T-helper 1 cell treated with Interleukin-12 subunit alpha and Interleukin-12 subunit beta and Interleukin-4 antibody, amounts not matched to agents 30 μg/mL and 1 μg/mL, for 36 hours (primary cell): ENCODE measurements around the gene PLEKHA8.

ENCODE experiments used
- H3K27ac Mint-ChIP-seq: one replicate; pipeline ENCODE4 v1.8.0; 2021; ENCODE audit warnings: mild to moderate bottlenecking, mixed read lengths
- H3K27me3 Mint-ChIP-seq: one replicate; pipeline ENCODE4 v1.8.0; 2021; ENCODE audit warnings: low read depth, mixed read lengths
- H3K36me3 Mint-ChIP-seq: one replicate; pipeline ENCODE4 v1.8.0; 2021; ENCODE audit warnings: low read depth, mixed read lengths
- H3K4me1 Mint-ChIP-seq: one replicate; pipeline ENCODE4 v1.8.0; 2021; ENCODE audit warnings: low read depth, mixed read lengths
- H3K4me3 Mint-ChIP-seq: one replicate; pipeline ENCODE4 v1.8.0; 2021; ENCODE audit warnings: mild to moderate bottlenecking, moderate library complexity, mixed read lengths
- H3K9me3 Mint-ChIP-seq: one replicate; pipeline ENCODE4 v1.8.0; 2021; ENCODE audit warnings: mixed read lengths

The PLEKHA8 gene

DNA sequence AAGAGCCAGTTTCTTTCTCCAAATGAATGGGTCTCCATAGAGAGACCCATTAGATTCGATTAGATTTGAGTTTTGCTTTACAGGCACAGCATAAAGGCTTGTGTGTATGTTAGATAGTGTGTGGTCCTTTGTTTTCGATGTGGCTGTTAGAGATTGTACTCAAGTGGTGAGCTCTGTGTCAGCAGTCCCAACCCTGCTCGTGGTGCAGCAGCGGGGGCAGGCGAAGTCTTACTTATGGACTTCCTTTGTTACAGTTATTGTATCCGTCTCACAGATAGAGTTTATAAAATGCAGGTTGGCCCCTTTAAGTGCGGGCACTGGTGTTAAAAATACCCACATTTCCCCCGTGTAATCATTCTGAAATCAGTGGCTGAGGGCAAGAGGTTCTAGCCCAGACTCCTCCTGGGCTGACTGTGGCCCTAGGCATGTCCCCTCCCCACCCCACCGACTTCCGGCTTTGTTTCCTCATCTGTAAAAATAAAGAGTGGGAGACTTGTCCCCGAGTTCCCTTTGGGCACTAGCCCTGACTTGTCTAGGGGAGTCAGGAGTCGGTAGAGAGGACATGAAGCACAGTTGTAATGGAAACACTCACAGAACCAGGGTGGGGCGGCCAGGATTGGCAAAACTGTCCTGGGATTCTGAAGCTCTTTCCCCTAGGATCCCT is 135.2 kb downstream of the PLEKHA8 start:
- no peaks in the 10 kb centered on the region for H3K9me3 Mint-ChIP-seq
- peak overlapping the region; percentile 72 for H3K27ac Mint-ChIP-seq
- peak overlapping the region; percentile 25 for H3K4me3 Mint-ChIP-seq
- H3K4me1 Mint-ChIP-seq, result peaks cover 33% of the 10 kb centered on the region
- peaks cover 5% of the 10 kb centered on the region for H3K27me3 Mint-ChIP-seq
- H3K36me3 Mint-ChIP-seq, result no peaks in the 10 kb centered on the region

DNA sequence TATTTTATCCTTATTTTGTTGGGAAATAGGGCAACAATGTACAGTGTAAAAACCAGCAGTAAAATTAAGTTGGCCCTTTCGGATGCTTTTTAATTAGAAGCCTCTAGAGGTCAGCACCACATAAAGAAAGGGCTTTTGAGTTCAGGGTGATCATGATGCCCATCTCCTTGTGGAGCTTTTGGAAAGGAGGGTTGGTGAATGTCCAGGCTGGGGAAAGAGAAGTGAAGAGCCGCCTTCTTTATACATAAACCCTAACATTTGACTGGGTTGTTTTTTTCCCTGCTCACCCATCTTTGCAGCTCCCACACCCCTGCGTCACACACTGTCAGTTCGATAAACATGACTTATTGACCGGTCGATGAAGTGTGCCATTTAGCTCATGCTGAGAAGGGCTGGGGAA is 136.4 kb downstream of the PLEKHA8 start:
- Mint-ChIP-seq H3K4me3 (no peak overlapping the region), H3K27me3 (peaks cover 5% of the 10 kb centered on the region), H3K36me3 (no peaks in the 10 kb centered on the region), H3K27ac (no peak overlapping the region), H3K9me3 (no peaks in the 10 kb centered on the region), H3K4me1 (peaks cover 29% of the 10 kb centered on the region)

- no peaks in the 10 kb centered on the region for H3K9me3 Mint-ChIP-seq
- H3K4me1 Mint-ChIP-seq, result peaks cover 21% of the 10 kb centered on the region
- no peaks in the 10 kb centered on the region for H3K36me3 Mint-ChIP-seq
- no peak overlapping the region for H3K4me3 Mint-ChIP-seq
- peaks cover 5% of the 10 kb centered on the region for H3K27me3 Mint-ChIP-seq
- no peak overlapping the region for H3K27ac Mint-ChIP-seq
Observed at GRCh38 chr7:30165590-30165989, 137.4 kb downstream of the PLEKHA8 start.

GRCh38 chr7:30166155-30166840 is 138.1 kb downstream of the PLEKHA8 start:
- no peaks in the 10 kb centered on the region for H3K9me3 Mint-ChIP-seq
- peaks cover 8% of the 10 kb centered on the region for H3K27me3 Mint-ChIP-seq
- no peak overlapping the region for H3K4me3 Mint-ChIP-seq
- H3K4me1 Mint-ChIP-seq, result peaks cover 19% of the 10 kb centered on the region
- no peaks in the 10 kb centered on the region for H3K36me3 Mint-ChIP-seq
- no peak overlapping the region for H3K27ac Mint-ChIP-seq

- Mint-ChIP-seq H3K36me3 (no peaks in the 10 kb centered on the region), H3K27me3 (peaks cover 8% of the 10 kb centered on the region), H3K4me1 (peaks cover 19% of the 10 kb centered on the region), H3K4me3 (no peak overlapping the region), H3K9me3 (no peaks in the 10 kb centered on the region), H3K27ac (no peak overlapping the region)
Observed at GRCh38 chr7:30166841-30167235, 138.6 kb downstream of the PLEKHA8 start.

DNA sequence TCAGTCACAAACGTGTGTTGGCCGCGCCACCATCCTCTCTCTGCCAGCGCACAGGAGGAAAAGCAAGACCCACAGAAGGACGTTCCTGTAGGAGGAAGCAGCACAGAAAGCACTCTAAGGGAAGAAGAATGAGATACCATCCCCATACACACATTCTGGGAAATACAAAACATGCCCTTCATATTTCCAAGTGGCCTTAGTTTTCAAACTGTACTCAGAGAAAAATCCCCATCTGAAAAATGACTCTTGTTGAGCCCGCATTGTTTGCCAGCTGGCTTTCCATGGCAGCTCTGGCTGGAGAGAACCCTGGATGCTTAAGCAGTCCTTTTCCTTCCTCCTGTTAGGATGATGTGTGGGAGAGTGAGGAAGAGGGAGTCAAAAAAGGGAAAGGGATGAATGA is 139.7 kb downstream of the PLEKHA8 start:
- Mint-ChIP-seq H3K4me1 (peaks cover 11% of the 10 kb centered on the region), H3K4me3 (no peak overlapping the region), H3K9me3 (no peaks in the 10 kb centered on the region), H3K27me3 (peaks cover 8% of the 10 kb centered on the region), H3K36me3 (no peaks in the 10 kb centered on the region), H3K27ac (no peak overlapping the region)

DNA sequence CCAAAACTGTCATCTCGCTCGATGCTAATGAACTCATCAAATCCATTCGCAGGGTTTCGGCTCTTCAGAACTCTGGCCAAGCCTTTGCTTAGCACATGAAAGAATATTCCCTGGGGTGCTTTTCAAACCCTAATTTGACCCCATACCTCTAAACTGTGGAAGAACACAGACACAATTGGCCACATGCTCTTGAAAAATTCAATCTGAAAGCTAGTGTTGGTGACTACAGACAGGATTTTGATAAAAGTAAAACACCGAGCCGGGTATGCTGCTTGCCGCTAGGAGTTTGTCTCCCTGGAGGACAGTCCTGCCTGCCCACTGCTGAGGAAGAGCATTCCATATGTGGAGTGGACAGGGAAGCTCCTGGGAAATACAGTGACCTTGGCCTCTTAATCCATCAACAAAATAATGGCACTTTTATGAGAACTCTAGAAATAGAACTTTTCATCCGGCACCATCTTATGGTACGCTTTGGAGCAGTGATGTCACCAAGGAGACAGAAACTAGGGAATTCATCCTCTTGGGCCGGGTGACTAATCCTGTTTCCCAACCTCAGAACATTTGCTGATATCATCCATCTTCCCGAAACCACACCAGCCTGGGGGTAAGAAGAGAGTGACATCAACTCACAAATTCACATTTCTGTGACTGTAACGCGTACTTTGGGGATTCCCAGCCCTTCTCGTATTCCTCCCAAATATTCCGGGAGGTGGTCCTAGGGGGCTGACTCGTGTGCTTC is 140.8 kb downstream of the PLEKHA8 start:
- Mint-ChIP-seq H3K4me1 (no peaks in the 10 kb centered on the region), H3K36me3 (no peaks in the 10 kb centered on the region), H3K27me3 (peaks cover 8% of the 10 kb centered on the region), H3K4me3 (no peak overlapping the region), H3K9me3 (no peaks in the 10 kb centered on the region), H3K27ac (no peak overlapping the region)

- Mint-ChIP-seq H3K27me3 (peaks cover 8% of the 10 kb centered on the region), H3K4me3 (no peak overlapping the region), H3K36me3 (no peaks in the 10 kb centered on the region), H3K9me3 (no peaks in the 10 kb centered on the region), H3K4me1 (no peaks in the 10 kb centered on the region), H3K27ac (no peak overlapping the region)
Observed at GRCh38 chr7:30169579-30169978, 141.4 kb downstream of the PLEKHA8 start.

DNA sequence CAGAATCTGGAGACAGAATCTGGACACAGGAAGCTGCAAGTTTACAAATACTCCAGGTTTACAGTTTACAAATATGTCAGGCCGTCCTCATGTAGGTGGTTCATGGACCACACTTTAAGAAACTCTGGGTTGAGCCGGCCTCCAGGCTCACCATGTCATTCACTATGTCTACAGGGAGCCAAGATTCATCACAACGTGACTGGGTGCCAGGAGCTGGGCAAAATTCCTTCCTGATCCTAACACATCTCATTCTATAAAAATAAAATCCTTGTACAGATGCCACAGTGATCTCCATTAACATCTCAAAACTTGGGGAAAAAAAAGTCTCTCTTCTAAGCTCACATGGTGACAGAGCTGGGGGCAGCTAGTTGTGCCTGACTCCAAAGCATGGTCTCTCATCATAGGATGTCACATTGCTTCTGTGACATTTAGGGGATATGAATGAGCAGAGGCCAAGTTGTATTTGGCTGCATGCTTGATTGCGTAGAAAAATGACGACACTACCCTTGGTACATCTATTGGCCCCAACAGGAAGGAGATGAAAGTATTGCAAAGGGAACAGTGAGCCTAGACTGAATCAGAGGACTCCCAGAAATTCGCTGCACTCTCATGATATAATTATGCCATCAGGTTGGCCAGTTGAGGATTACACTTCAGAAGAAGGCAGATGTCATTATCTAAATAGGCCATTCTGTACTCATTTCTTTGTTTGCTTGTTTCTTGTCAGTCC is 142.4 kb downstream of the PLEKHA8 start:
- H3K36me3 Mint-ChIP-seq, result no peaks in the 10 kb centered on the region
- H3K9me3 Mint-ChIP-seq, result no peaks in the 10 kb centered on the region
- H3K27ac Mint-ChIP-seq, result no peak overlapping the region
- no peak overlapping the region for H3K4me3 Mint-ChIP-seq
- no peaks in the 10 kb centered on the region for H3K4me1 Mint-ChIP-seq
- peaks cover 8% of the 10 kb centered on the region for H3K27me3 Mint-ChIP-seq

DNA sequence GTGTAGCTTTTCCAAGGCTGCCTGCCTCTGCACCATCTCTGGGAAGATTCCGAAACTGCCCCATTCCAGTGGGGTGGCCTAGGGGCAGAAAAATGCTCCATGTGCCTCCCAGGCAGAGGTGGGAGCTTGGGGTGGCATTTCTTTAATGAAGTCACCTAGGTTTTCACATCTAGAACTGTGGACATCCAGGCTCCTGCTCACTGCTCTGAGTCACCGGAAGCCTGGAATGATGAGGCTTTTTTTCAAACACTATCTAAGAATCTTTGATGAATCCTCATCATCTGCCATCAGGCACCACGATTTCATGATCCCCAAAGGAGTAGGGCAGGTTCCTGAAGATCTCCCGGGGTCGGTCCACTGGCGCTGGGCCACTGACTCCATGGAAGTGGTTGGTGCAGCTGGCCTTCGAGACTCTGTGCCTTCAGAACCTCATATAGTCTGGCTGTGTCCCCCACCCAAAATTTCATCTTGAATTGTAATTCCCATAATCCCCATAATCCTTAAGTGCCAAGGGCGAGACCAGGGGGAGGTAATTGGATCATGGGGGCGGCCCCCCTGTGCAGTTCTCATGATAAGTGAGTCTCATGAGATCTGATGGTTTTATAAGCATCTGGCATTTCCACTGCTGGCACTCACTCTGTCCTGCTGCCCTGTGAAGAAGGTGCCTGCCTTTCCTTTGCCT is 143.7 kb downstream of the PLEKHA8 start:
- Mint-ChIP-seq H3K4me3 (no peak overlapping the region), H3K4me1 (no peaks in the 10 kb centered on the region), H3K36me3 (no peaks in the 10 kb centered on the region), H3K27me3 (peaks cover 6% of the 10 kb centered on the region), H3K27ac (no peak overlapping the region), H3K9me3 (no peaks in the 10 kb centered on the region)

- Mint-ChIP-seq H3K27ac (no peak overlapping the region), H3K4me3 (no peak overlapping the region), H3K4me1 (no peaks in the 10 kb centered on the region), H3K9me3 (no peaks in the 10 kb centered on the region), H3K36me3 (no peaks in the 10 kb centered on the region), H3K27me3 (peaks cover 3% of the 10 kb centered on the region)
Observed at GRCh38 chr7:30172451-30172850, 144.2 kb downstream of the PLEKHA8 start.

GRCh38 chr7:30173058-30173897 is 145.1 kb downstream of the PLEKHA8 start:
- no peaks in the 10 kb centered on the region for H3K4me1 Mint-ChIP-seq
- H3K36me3 Mint-ChIP-seq, result no peaks in the 10 kb centered on the region
- H3K27ac Mint-ChIP-seq, result no peak overlapping the region
- peaks cover 3% of the 10 kb centered on the region for H3K27me3 Mint-ChIP-seq
- H3K9me3 Mint-ChIP-seq, result no peaks in the 10 kb centered on the region
- no peak overlapping the region for H3K4me3 Mint-ChIP-seq

DNA sequence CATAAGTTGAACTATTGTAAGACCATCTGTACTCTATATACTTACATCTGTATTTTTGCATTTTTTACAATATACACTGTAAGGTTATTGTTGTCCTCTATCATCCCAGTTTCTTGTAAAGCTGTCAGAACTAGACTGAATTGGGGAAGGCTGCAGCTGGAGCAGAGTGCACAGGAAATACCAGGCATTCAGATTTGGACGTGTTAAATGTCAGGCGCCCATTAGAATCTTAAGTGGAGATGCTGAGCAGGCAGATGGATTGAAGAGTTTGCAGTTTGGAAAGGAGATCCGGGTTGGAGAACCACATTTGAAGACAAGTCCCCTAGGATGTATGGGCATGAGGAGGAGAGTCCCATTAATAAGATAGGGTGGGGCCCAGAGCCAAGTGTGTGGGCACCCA is 147.0 kb downstream of the PLEKHA8 start:
- Mint-ChIP-seq H3K27me3 (peaks cover 3% of the 10 kb centered on the region), H3K9me3 (no peaks in the 10 kb centered on the region), H3K4me3 (no peak overlapping the region), H3K4me1 (peaks cover 7% of the 10 kb centered on the region), H3K36me3 (no peaks in the 10 kb centered on the region), H3K27ac (no peak overlapping the region)
